Endodermal cell (in vitro differentiated cells): Measurements from ENCODE around the gene RAC2. TPM values are rescaled to one million over a fixed set of nuclear protein-coding genes. Genes with fewer than 3 reads are reported as not detected.

Experiments
- DNase-seq: peaks from one replicate; pipeline ENCODE4 v3.0.0-alpha.2; 2017
- H3K27ac ChIP-seq: 2 replicates; pipeline ENCODE4 v1.5.1; 2013; ENCODE audit warnings: mild to moderate bottlenecking, low read depth, low read length, moderate library complexity
- H3K27me3 ChIP-seq: 2 replicates; pipeline ENCODE4 v1.6.1; 2013; ENCODE audit warnings: mild to moderate bottlenecking, low read length, moderate library complexity; ENCODE audit not compliant: insufficient read depth, control insufficient read depth, poor library complexity, severe bottlenecking
- H3K36me3 ChIP-seq: 2 replicates; pipeline ENCODE4 v1.7.0; 2013; ENCODE audit warnings: mild to moderate bottlenecking, low read length, moderate library complexity; ENCODE audit not compliant: control insufficient read depth, insufficient read depth
- H3K4me1 ChIP-seq: one replicate; pipeline ENCODE4 v1.7.0; 2013; ENCODE audit warnings: low read length; ENCODE audit not compliant: control insufficient read depth, insufficient read depth
- H3K4me3 ChIP-seq: 2 replicates; pipeline ENCODE4 v1.5.1; 2013; ENCODE audit warnings: mild to moderate bottlenecking, low read length, moderate library complexity
- H3K9ac ChIP-seq: 2 replicates; pipeline ENCODE4 v1.6.1; 2013; ENCODE audit warnings: mild to moderate bottlenecking, low read length, moderate library complexity; ENCODE audit not compliant: poor library complexity, severe bottlenecking; ENCODE audit errors: extremely low read depth
- H3K9me3 ChIP-seq: 2 replicates; pipeline ENCODE4 v1.6.1; 2013; ENCODE audit warnings: mild to moderate bottlenecking, low read length, moderate library complexity; ENCODE audit not compliant: control insufficient read depth
- H3K27ac Mint-ChIP-seq: 2 replicates; pipeline ENCODE4 v1.8.0; 2020; ENCODE audit warnings: mixed read lengths
- H3K27me3 Mint-ChIP-seq: 2 replicates; pipeline ENCODE4 v1.8.0; 2021; ENCODE audit warnings: mild to moderate bottlenecking, mixed read lengths; ENCODE audit not compliant: insufficient read depth
- H3K36me3 Mint-ChIP-seq: 2 replicates; pipeline ENCODE4 v1.8.0; 2020; ENCODE audit warnings: low read depth, mixed read lengths
- H3K4me1 Mint-ChIP-seq: 2 replicates; pipeline ENCODE4 v1.8.0; 2020; ENCODE audit warnings: mixed read lengths
- H3K4me3 Mint-ChIP-seq: 2 replicates; pipeline ENCODE4 v1.8.0; 2020; ENCODE audit warnings: mild to moderate bottlenecking, moderate library complexity, mixed read lengths
- H3K9me3 Mint-ChIP-seq: 2 replicates; pipeline ENCODE4 v1.8.0; 2020; ENCODE audit warnings: mild to moderate bottlenecking, mixed read lengths
- WGBS, 2 experiments: methylation state at CpG; one replicate each; pipeline versions ENCODE4 v1.1.5 to v1.1.7; 2013; ENCODE audit warnings: missing lambda C conversion rate in 2 of 2, mixed read lengths in 1 of 2; ENCODE audit not compliant: insufficient coverage in 1 of 2, insufficient read length in 1 of 2; 5-methylcytosine and 5-hydroxymethylcytosine counted together
- total RNA-seq, 2 donors: library from RNA; stranded (reverse); fragmentation: NEBNext Ultra II Directional in 1 of 2; extraction: Animal tissue kit (Norgen Biotek cat#: 25700) in 1 of 2; gene quantifications; 2 replicates in 1 of 2; 3 replicates in 1 of 2; pipeline ENCODE4 v1.2.1, GENCODE V29; 2021
- TF ChIP-seq, protein P1 (sequence below): fragments of 200-600 bp; sonication (generic); conservative IDR thresholded peaks from 2 replicates; pipeline ENCODE4 v1.5.0; 2021; ENCODE audit warnings: antibody characterized with exemption, mild to moderate bottlenecking

RAC2 gene
- total RNA-seq, 2 donors from 2014 or later: 4.5 to 5.6 TPM

DNA sequence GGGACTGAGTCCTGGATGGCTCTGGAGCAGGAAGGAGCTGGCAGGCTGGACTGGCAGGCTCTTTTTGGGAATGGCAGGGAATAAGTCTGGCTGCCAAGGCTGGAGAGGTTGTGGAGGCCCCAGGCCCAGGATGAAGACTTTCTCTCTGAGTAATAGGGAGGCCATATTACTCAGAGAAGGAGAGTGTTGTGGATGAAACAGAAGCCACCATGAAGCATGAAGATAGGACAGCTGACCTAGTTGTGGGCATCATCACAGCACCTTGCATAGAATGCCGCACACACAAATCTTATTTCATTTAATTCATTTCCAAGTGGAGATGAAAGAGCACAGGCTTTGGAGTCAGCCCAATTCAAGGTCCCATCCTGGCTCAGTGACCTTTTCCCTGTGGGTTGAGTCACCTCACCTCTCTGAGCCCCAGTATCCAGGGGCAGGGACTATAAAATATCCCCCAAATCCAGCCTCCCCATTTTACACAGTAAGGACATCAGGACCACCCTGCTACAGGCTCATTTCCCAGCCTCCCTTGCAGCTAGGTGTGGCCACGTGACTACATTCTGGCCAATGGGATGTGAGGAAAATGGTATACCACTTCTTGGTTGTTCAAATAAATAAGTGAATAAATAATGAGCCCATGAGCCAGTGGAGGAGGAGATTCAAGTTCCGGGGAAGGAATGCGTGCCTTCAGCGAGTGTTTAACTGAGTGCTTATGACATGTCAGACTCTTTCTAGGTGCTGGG, 47.7 kb upstream of the RAC2 start:
- no peaks in the 10 kb centered on the region for H3K4me1 ChIP-seq
- WGBS, 2 experiments: 94% methylated on average over 5 of the region's 5 CpGs
- H3K9ac ChIP-seq: no peak overlapping the region
- Mint-ChIP-seq H3K36me3 (no peaks in the 10 kb centered on the region), H3K27me3 (peaks cover 1% of the 10 kb centered on the region), H3K9me3 (peaks cover 5% of the 10 kb centered on the region), H3K27ac (no peak overlapping the region), H3K4me1 (peaks cover 5% of the 10 kb centered on the region), H3K4me3 (no peak overlapping the region)
- no peak overlapping the region for H3K27ac ChIP-seq
- H3K36me3 ChIP-seq: no peaks in the 10 kb centered on the region
- no peaks in the 10 kb centered on the region for H3K27me3 ChIP-seq
- no peak overlapping the region for H3K4me3 ChIP-seq
- no peaks in the 10 kb centered on the region for H3K9me3 ChIP-seq
- TF ChIP-seq, protein P1, sequence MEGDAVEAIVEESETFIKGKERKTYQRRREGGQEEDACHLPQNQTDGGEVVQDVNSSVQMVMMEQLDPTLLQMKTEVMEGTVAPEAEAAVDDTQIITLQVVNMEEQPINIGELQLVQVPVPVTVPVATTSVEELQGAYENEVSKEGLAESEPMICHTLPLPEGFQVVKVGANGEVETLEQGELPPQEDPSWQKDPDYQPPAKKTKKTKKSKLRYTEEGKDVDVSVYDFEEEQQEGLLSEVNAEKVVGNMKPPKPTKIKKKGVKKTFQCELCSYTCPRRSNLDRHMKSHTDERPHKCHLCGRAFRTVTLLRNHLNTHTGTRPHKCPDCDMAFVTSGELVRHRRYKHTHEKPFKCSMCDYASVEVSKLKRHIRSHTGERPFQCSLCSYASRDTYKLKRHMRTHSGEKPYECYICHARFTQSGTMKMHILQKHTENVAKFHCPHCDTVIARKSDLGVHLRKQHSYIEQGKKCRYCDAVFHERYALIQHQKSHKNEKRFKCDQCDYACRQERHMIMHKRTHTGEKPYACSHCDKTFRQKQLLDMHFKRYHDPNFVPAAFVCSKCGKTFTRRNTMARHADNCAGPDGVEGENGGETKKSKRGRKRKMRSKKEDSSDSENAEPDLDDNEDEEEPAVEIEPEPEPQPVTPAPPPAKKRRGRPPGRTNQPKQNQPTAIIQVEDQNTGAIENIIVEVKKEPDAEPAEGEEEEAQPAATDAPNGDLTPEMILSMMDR: no peak
- DNase-seq: no peak

DNA sequence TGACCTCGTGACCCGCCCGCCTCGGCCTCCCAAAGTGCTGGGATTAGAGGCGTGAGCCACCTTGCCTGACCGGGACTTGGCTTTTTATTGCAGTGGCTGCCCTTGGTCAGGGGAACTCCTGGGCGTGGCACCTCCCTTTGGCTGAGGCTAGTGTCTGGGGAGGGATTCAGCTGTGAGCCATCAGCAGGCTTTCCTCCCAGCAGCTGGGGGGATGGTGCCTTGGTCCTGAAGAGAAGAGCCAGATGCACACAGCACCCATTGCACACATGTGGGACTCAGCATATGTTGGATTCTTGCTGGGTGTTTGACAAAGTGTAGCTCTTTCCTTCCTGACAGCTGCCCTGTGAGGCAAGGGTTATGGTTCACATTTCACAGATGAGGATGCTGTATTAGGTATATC, 46.7 kb upstream of the RAC2 start:
- Mint-ChIP-seq H3K4me1 (peaks cover 5% of the 10 kb centered on the region), H3K27me3 (peaks cover 2% of the 10 kb centered on the region), H3K9me3 (peaks cover 5% of the 10 kb centered on the region), H3K36me3 (no peaks in the 10 kb centered on the region), H3K27ac (no peak overlapping the region), H3K4me3 (no peak overlapping the region)
- no peaks in the 10 kb centered on the region for H3K9me3 ChIP-seq
- no peaks in the 10 kb centered on the region for H3K27me3 ChIP-seq
- no peak overlapping the region for H3K9ac ChIP-seq
- H3K36me3 ChIP-seq: no peaks in the 10 kb centered on the region
- WGBS, 2 experiments: 90 to 93% methylated on average over 3 to 7 of the region's 7 CpGs
- H3K4me1 ChIP-seq: no peaks in the 10 kb centered on the region
- DNase-seq: no peak
- no peak overlapping the region for H3K27ac ChIP-seq
- TF ChIP-seq, protein P1: no peak
- H3K4me3 ChIP-seq: no peak overlapping the region

DNA sequence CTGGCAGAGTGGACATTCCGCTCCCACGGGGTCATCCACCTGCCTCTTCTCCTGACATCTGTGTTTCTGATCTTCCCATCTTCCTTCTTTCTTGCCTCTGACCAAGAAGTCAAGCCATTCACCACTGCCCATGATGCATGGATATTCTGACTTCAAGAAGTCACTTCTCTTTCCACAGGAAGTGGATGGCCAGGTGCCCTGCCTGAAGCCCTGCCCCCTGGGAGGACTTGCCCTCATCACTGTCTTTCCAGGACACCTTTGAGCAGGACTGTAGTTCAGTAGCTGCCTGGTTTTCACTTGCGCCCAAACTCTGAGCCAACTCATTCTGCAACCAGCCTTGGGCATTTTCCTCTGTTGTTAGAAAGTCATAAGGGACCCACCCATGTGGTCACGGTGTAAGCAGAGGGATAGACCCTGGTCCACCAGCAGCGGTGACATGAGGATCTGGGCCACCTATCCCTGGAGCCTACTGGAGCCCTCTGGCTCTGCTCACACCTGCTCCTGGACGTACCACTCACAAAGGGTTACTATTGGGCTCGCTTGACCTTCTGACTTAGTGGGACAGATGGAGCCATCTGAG, 45.2 kb upstream of the RAC2 start:
- Mint-ChIP-seq H3K4me3 (no peak overlapping the region), H3K36me3 (no peaks in the 10 kb centered on the region), H3K27ac (no peak overlapping the region), H3K27me3 (peaks cover 2% of the 10 kb centered on the region), H3K4me1 (peaks cover 5% of the 10 kb centered on the region), H3K9me3 (peaks cover 5% of the 10 kb centered on the region)
- DNase-seq: no peak
- no peaks in the 10 kb centered on the region for H3K9me3 ChIP-seq
- TF ChIP-seq, protein P1: no peak
- H3K4me1 ChIP-seq: no peaks in the 10 kb centered on the region
- no peaks in the 10 kb centered on the region for H3K27me3 ChIP-seq
- no peak overlapping the region for H3K9ac ChIP-seq
- no peak overlapping the region for H3K27ac ChIP-seq
- H3K4me3 ChIP-seq: no peak overlapping the region
- 92 to 97% methylated on average over 6 to 7 of the region's 7 CpGs for whole genome bisulfite sequencing, 2 experiments
- no peaks in the 10 kb centered on the region for H3K36me3 ChIP-seq
